ENCODE data around the gene AK4.

Gene AK4

GRCh38 chr1:65278376-65279069 is 130.5 kb downstream of the AK4 start:
- DNase-seq (ENCODE audit: low read depth), result no peak

- DNase-seq (ENCODE audit: low read depth), result no peak
Measured at GRCh38 chr1:65279070-65279779, 131.2 kb downstream of the AK4 start.

Data from GM04504 (cell line).